Measurements from ENCODE around the gene NSUN4.

Gene NSUN4

DNA sequence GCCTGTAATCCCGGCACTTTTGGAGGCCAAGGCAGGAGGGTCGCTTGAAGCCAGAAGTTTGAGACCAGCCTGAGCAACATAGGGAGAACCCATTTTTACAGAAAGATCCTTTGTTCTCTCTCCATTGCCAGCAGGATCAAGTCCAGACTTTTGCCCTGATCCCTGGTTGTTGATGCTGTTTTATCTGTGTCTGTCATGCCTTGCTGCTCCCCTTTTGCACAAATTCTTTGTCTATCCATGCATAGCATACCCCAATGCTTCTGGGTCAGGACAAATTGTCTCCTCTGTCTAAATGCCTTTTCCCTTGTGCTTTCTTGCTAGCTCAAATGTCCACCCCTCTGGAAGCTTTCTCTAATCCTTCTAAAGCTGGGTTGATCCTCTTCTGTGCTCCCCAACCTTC is 28.2 kb downstream of the NSUN4 start:
- DNase-seq = no peak

DNA sequence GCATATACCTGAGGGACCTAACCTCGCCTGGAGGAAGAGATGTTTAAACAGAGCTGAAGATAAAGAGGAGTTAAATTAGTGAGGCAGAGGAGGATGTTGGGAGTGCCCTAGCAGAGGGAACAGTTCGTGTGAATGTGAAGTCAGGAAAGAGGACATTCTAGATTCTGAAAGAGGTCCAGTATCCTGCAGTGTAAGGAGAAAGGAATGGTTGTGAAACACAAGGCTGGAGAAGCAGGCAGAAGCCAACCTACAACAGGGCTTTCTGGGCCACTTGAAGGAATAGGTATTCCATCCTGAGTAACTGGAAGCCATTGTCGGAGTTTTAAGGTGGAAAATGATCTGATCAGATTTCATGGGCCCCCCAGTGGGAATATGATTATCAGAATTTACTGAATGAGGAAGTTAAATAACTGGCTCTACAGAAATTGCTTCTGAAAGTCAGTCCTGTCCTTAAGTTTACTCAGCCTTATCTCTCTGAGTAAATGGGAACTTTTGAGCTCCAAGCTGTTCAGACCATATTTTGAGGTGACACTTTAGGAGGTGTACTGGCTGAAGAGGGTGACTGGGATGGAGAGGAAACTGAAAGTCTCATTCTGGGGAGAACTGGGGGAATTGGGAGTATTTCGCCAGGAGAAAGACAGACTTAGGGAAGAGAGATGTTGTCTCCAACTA is 29.1 kb downstream of the NSUN4 start:
- DNase-seq = no peak

DNA sequence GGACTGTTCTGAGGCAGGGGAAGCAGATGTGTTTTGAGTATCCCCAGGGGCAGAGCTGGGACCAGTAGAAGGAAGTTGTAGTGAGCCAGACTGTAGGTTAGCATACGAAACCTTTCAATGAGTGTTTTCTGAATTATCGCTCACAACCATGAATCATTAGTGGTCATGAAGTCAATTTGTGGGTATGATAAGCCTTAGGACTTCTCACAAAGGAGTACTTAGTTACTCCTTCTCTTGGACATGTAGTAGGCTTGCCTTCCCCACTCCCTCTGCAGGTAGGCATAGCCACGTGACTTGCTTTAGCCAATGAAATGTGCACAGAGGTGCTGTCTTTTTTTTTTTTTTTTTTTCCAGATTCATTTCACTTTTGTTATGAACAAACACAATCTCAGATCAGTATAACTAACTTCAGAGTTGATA is 29.6 kb downstream of the NSUN4 start:
- no peak for DNase-seq

DNA sequence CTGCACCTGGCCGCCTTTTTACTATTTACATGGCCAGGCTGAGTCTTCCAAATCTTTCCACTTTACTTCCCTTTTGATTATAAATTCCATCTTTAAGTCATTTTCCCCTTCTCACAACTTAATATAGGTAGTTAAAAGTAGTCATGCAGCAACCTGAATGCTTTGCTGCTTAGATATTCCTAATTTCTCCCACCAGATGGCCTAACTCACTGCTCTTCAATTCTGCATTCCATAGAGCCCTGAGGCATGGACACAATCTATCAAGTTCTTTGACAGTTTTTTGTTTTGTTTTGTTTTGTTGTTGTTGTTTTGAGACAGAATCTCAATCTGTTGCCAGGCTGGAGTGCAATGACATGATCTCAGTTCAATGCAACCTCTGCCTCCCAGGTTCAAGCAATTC is 31.8 kb downstream of the NSUN4 start:
- no peak for DNase-seq

DNA sequence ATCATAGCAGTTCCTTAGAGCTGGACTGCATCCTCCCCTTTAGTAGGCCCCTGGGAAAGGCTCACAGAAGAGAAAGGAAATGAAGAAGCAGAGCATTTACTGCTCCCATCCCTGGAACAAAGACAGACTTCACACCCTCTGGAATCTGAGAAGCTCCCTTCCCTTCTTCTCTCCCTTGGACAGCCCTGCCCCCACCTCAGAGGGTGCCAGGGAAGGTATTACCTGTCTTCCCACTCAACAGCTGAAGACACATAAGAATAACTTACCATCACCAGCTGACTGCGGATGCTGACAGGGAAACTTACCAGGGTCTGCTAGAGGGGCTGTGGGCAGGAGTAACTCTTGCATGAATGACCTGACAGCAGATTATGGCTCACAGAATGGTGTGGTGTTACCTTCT is 39.4 kb downstream of the NSUN4 start:
- DNase-seq = no peak

DNA sequence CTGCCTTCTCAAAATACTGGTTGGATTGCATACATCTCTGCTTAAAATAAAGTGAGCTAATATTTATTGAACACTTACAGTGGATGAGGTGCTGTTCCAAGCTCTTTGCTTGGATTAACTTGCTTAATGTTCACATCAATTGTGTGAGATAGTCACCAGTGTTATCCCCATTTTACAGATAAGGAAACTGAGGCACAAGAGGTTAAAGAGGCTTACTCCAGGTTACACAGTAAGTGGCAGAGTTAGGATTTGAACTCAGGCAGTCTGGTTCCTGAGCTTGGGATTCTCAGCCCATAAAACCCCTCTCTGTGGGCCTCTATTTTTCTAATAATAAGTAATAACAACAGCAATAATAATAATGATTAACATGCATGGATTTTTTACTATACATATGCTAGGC is 39.9 kb downstream of the NSUN4 start:
- DNase-seq = no peak

DNA sequence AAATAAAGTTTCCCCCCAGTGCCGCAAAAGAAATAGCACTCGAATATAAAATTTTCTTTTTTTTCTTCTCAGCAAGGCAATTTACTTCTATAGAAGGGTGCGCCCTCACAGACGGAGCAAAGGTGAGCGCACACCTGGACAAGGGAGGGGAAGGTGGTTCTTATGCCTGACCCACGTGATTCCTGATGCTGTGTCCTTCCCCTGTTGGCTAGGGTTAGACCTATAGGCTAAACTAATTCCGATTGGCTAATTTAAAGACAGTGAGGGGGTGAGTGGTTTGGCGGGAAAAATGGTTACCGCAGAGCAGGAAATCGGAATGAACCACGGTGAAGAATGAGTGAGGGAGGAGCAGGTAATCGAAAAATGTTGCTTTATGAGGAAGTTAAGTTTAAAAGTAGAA is 52.9 kb downstream of the NSUN4 start:
- DNase-seq = no peak

DNA sequence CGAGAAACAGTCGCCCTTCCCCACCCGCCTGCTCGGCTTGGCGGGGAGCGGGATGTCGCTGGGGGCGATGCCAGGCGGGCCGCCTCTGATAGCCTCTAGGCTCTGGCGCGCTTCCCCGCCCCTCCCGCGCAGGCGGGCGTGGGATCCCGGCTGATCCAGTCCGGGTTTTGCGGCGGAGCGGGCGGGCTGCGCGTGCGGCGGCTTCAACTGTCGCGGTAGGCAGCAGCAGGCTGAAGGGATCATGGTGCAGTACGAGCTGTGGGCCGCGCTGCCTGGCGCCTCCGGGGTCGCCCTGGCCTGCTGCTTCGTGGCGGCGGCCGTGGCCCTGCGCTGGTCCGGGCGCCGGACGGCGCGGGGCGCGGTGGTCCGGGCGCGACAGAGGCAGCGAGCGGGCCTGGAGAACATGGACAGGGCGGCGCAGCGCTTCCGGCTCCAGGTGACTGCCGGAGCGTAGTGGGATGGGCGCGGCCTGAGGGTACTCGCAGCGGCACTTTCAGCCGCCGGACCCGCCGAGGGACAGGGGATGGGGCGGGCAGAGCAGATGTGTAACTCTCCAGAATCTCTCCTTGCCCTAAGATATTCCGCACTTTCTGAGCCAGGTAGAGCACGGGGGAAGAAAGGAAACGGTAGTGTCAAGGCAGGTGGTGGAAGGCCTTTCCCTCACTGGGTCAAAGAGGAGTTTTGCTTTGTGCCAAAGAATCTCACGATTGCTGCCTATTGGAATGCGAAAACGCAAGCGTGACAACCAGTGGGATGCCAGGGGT is 53.7 kb downstream of the NSUN4 start, which contains the start of gene FAAH:
FAAH (plus strand) TSS at position 210 of the 764 bp plus-strand sequence; CDS start at position 242, 32 bp downstream.
- peak; percentile 51 for DNase-seq

DNA sequence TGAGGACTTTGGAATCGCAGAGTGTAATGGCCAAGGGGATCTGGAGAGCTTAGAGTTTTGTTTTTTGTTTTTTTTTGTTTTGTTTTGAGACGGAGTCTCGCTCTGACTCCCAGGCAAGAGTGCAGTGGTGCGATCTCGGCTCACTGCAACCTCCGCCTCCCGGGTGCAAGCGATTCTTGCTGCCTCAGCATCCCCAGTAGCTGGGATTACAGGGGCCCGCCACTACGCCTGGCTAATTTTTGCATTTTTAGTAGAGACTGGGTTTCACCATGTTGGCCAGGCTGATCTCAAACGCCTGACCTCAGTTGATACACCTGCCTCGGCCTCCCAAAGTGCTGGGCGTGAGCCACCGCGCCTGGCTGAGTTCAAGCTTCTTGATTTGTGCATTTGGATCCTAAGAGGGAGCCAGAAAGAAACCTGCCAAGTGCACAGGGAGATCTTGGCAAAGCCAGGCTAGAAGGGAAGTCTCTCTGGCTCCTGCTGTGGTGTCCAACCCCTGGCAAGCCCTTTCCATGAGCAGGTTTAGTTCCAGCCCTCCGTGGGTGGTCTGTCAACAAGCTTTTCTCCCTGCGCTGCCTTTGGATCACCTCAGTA is 54.4 kb downstream of the NSUN4 start:
- no peak for DNase-seq

DNA sequence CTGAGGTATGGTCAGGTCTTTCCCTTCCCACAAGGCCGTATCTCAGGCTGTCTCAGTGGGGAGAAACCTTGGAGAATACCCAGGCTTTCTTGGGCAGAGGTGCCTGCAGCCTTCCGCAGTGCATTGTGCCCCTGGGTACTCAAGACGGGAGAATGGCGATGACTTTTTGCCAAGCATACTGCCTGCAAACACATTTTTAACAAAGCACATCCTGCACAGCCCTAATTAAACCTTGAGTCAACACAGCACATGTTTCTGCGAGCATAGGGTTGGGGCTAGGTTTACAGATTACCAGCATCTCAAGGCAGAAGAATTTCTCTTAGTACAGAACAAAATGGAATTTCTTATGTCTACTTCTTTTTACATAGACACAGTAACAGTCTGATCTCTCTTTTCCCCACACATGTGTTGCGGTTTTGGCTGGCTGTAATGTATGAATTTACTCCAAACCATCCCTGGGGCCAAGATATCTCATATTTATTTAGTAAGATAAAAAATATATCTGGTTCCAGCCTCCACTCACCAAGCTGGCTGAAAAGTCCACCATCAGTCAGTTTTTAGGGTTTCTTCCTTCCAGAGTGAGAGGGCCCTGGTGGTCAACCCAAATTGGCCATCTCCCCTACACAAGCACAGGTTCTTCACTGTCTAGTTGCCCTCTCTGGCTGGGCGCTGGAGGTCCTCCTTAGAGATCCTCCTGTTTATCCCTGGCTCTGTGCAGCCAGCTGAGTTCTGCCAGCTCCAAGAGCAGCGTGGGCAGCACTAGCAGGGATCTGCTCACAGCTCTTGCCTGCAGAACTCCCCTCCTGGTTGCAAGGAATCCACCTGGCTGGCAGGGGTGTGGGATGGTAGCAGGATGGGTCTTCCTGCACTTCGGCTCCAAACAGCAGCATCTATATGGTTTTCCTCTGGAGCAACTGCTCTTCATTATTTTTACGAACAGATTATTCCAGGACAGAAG is 56.1 kb downstream of the NSUN4 start:
- no peak for DNase-seq

DNA sequence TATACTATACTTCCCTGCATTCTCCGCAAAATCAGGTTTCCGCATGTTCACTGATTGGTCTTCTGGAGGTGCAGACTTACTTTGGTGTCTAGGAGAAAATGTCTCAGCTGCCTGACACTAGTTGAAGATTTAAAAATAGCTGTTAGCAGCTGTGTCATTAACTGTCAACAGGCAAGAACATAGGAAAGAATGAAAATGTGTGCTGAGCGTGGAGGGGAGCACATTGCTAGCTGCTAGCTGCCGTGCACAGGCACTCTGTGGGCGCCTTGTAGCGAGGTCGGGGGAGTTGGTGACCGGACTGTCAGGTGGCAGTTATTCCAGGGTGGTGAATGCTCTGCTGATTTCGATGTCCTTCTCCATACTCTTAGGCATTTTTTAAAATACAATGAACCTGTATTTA is 58.7 kb downstream of the NSUN4 start:
- no peak for DNase-seq

DNA sequence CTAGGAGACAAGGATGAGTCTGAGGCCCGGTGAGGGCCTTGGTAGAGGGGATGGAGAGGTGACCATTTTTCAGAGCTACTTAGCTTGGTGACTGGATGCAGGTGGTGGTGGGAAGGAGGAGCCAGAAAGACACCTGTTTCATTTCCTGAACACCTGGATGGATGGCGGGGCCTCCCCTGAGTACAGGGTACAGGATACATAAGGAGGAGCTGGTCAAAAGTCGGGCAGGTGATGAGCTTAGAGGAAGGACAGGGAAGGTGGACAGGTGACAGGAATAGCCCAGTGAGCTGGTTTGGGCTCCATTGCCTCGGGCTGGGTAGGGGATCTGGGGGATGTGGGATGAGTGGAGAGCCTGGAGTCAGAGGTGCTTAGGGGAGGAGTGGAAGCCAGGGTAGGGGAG is 59.8 kb downstream of the NSUN4 start:
- no peak for DNase-seq

DNA sequence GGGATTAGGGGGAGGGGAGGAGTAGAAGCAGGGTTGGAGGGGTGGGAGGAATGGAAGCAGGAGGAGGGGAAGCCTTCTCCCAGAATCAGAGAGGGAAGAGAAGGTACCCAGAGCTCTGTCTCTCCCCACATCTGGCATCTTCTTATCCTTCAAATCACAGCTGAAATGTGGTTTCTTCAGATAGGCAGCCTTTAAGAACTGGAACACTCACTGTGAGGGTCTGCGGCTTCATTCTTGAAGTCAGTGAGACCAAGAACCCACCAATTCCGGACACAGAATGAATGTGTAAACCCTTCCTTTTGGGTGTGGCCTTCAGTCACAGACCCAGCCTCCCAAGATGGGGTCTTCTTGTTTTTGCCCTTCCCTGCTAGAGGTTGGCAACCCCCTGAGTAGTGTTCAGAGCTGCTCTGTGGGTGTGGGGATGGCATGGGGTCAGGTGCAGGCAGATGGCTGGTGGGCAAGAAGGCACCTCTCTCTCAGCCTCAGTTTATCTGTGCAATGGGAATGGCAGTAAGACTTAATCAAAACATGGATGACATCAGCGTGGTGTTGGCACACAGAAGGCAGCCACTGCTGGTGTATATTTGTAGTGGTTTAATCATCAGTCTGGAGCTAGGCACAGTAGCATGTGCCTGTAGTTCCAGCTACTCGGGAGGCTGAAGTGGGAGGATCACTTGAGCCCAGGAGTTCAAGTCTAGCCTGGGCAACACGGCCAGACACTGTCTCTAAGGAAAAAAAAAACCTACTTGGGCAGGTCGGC is 60.7 kb downstream of the NSUN4 start:
- no peak for DNase-seq

DNA sequence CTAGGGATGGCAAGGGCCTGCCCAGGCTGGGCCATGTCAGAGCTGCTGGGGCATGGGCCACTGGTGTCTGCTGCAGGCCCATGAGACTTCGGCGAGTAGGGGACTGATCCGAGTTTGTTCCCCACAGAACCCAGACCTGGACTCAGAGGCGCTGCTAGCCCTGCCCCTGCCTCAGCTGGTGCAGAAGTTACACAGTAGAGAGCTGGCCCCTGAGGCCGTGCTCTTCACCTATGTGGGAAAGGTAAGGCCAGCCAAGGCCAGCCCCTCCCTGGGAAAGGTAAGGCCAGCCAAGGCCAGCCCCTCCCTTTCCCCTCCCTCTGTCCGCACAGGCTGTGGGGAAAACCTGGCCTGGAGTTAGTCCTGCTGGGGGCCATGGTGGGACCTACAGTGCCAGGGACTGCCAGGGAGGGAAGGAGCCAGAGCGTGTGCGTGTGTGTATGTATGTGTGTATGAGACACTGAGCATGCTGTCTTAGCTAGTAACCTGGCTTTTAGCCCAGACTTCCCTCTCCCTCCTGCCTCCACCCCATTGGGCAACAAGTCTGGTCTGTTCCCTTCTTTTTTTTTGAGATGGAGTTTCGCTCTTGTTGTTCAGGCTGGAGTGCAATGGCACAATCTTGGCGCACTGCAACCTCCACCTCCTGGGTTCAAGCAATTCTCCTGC is 61.5 kb downstream of the NSUN4 start:
- no peak for DNase-seq

DNA sequence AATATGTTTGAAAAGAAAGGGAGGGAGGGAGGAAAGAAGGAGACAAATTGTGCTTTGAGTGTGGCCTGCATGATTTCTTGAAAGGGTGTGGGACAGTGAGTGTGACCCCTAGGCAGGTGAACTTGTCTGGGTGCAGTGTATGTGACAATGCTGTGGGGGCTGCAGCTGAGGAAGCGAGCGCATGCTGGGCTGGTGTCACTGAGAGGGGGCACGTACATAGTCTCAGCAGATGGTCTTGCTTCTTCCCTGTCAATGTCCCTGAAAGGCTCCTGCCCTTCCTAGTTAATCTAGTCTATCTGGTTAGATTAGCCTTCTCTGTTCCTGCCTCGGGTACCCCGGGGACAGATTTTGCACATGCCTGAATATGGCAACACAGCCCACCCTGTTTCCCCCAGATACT is 63.3 kb downstream of the NSUN4 start:
- DNase-seq = no peak

DNA sequence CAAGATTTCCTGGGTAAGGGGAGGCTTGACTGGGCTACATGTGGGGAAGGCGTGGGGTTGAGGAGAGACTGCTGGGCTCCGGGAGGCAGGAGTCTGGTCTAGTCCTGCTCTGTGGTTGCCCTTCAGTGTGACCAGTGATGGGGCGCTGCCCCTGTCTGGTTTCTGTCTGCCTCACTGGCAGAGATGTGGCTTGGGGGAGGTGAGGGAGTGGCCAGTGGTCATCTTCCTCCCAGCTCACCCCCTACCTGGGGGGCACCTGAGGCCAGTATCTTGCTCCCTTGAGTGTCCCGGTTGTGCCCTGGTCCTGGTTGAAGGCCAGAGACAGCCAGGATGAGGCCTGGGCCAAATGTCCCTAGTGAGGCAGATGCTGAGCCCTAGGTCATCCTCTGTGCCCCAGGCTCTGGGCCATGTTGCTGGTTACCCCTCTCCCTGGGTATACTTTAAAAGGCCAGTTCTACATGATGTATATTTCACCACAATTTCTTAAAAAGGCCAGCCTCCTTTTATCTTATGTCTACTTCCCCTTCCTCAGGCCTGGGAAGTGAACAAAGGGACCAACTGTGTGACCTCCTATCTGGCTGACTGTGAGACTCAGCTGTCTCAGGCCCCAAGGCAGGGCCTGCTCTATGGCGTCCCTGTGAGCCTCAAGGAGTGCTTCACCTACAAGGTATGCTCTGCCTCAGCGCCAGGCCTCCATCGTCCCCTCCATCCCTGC is 64.0 kb downstream of the NSUN4 start:
- DNase-seq = no peak

DNA sequence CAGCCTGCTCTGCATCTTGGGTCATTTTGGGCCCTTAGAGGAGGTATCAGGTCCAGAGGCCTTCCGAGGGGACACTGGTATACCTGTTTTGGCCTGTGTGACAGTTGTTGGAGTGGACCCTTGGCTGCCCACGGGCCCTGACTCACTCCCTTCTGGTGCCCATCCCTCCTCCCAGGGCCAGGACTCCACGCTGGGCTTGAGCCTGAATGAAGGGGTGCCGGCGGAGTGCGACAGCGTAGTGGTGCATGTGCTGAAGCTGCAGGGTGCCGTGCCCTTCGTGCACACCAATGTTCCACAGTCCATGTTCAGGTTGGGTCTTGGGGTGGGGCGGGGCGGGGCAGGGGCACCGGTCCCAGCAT is 64.6 kb downstream of the NSUN4 start:
- DNase-seq = no peak

DNA sequence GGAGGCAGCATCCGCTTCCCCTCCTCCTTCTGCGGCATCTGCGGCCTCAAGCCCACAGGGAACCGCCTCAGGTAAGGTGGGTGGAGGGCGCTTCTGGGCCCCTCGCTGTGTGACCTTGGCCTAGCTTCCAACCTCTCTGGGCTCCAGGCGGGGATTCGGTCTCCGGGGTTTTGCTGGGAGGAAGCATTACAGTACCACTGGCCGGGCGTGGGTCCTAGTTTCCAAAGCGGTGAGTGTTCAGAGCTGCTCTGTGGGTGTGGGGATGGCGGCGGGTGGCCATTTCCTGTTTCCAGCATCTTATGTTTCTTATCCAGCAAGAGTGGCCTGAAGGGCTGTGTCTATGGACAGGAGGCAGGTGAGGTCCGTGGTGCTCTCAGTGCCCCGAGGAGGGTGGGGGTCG is 65.1 kb downstream of the NSUN4 start:
- no peak for DNase-seq

DNA sequence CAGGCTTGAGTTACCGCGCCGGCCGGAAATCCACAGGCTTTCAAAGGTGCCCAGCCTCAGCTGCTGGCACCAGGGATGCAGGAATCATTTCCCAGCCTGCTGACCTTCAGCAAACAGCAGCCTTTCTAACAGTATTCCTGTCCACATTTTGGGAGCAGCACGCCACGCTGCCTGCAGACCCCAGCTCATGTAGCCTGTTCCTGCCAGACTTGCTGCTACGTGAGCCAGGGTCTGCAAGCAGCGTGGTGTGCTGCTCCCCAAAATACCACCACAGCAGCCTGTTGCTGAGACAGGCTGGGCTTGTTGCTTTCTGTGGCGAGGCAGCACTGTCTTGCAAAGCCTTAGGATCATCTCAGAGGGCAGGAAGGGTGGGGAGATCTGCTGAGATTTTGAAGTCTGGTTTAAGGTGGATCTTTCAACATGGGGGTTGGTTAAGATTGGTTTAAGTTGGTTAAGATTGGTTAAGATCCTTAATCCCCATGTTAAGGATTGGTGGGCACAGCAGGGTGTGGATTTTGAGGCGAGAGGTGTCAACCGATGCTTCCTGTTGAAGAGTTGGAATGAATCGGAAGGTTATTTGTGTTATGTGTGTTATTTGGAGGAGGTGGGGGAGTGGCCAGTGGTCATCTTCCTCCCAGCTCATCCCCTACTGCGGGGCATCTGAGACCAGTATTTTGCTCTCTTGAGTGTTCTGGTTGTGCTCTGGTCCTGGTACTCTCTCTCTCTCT is 66.4 kb downstream of the NSUN4 start:
- no peak for DNase-seq

DNA sequence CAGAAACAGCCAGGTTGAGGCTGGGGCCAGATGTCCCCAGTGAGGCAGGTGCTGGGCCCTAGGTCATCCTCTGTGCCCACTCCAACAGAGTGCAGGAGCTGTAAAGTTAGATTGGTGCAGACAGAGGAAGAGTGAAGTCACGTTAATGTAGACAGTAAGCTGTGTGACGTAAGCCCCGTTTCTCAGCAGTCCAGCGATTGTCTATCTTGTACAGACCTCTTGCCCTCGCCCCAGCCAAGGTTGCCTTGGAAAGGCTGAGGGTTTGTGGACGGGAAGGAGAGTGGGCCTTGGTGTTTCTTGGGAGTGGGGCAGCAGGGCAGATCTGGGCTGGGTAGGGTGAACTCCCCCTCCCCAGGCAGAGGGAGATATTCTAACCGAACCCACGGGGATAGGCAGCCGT is 67.0 kb downstream of the NSUN4 start:
- no peak for DNase-seq

Measured in CD4-positive, alpha-beta T cell treated with Interleukin-17A for 1 hour (primary cell).